Upper lobe of left lung (tissue), 4 donors: Measurements from ENCODE around the gene IFNGR2.

Source experiments
- CTCF ChIP-seq, 6 experiments: fragments of 450-650 bp in 4 of 6; fragments of 200-600 bp in 2 of 6; sonication (generic) in 2 of 6; IDR thresholded peaks; one replicate each; pipeline ENCODE4 v1.5.1; 2016 to 2019; ENCODE audit warnings: antibody characterized with exemption in 6 of 6
- POLR2A ChIP-seq, 4 donors: fragments of 450-650 bp; IDR thresholded peaks; one replicate each; pipeline ENCODE4 v1.5.1; 2016 to 2017; ENCODE audit warnings: antibody characterized with exemption in 4 of 4, mild to moderate bottlenecking in 2 of 4

GRCh38 chr21:33392284-33392985 is 10.8 kb upstream of the IFNGR2 start:
- no peak for TF ChIP-seq CTCF (IDR thresholded peaks at IDR 0.05)
- no peak for TF ChIP-seq POLR2A (IDR thresholded peaks at IDR 0.05)
